Hepatic stellate cell (primary cell): ENCODE data around the gene PARVA.
A peak's percentile ranks its signal among the peaks of the same experiment; 100 is the strongest.
"Not testable (repeated sequence)": the region's sequence is repeated elsewhere in the genome, so short reads cannot be mapped to it uniquely, and the experiment has no call there.

Experiments used
- DNase-seq: peaks from one replicate; pipeline ENCODE4 v3.0.0; 2011; ENCODE audit warnings: low spot score

Gene PARVA

DNA sequence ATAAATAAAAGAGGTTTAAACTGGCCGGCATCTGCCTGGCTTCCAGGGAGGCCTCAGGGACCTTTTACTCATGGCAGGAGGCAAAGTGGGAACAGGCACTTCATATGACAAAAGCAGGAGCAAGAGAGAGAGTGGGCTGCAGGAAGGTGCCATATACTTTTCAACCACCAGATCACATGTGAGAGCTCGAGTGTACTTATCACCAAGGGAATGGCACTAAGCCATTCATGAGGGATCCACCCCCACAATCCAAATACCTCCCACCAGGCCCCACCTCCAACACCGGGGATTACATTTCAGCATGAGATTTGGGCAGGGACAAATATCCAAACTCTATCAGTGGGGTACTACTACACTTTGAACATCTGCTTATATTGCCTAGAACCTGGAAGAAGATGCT, 126.5 kb downstream of the PARVA start:
- no peak for DNase-seq

DNA sequence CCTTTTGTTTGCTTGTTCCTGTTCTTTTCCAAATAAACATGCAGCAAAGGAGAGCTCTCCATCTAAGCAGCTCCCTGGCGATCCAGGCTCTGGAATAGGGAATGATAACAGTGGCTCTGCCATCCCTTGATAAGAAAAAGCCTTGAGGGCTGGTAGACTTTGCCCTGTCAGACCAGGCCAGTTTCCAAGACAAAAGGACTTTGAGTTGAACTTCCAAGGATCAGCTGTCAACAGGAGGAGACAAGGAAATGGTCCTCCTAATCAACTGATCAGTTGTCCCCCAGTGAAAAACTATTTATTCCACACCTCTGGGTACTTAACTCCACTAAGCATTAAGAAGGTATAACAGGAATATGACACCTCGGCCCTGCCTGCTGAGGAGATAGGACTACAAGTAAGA, 127.8 kb downstream of the PARVA start:
- DNase-seq, result no peak

DNA sequence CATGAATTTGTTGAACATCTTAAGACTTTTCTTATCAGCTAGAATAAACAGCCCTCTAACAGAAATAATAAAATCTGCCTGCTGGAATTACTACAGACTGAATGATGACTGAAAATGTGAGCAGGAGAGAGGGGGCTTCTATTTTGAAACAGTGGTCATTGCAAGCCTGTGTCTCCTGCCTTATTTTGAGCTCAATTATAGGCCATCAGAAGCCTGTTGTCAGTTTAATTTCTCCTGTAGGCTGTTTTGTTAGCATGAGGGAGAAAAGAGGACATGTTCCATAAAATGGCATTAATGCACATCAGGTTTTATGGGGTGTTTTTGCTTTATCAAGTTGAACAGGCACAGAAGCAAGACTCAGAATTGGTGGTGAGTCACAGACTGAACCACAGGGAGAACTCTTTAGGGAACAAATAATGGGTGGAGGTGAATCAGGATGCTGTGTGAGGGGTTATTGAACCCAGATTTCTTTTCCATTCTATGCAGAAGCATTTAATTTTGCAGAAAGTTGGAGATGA, 129.1 kb downstream of the PARVA start:
- DNase-seq, result peak; percentile 22

DNA sequence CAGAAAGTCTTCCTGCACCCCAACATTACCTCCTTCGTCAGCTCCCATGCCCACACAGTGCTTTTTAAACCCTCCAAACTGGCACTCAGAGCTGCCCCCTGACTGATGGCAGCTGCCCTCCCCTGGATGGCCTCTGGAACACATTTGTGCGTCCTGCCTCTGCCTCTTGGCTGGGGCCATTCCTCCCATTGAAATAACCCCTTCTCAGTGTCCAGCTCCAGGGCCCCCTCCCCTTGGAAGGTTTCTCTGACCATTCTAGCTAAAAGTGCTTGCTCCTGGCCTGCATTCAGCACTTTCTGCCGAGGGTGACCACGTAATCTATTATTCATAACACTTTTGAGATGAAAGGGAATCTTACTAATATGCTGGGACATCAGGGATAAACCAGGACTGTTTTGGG, 130.0 kb downstream of the PARVA start:
- DNase-seq, result no peak

DNA sequence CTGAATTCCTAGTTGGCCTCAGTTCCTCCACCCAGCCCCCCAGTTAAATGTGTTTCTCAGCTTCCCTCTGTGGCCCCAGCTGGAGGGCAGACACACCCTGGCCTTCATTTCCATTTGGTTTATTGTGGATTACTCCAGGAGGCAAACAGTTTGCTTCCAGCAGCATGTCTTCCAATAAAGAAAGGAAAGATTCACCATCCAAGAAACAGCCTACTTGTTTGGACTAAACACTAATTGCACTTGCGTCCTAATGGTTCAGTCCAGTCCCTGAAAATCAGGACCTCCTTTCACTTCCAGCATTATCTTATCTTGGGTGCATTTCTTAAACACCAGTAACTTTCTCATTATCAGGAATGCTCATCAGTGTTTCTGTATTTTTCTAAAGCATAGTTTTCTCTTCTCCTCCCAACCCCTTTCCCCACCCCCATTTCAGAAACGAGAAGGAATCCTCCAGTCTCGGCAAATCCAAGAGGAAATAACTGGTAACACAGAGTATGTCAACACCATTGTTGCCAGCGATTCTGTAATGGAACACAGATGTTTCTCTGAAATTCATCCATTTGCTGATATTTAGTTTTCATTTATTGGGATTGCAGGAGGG, 130.9 kb downstream of the PARVA start:
- peak; percentile 48 for DNase-seq

DNA sequence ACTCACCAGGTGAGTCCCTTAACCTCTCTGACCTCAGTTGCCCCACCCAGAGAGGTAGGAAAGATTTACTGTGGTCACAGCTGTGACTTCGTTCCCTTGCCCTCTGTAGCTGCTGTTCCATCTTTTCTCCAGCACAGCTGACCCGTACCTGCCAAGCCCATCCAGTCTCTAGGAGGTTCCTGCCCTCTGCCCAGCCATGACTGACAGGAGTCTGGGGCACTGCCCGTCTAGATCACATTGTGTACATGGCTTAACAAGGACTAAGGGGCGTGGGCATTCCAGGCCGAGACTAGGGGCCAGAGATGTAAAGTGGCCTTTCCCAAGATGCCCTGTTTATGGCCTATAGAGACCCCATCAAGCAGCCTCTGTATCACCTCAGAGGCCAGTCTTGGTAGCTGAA, 132.0 kb downstream of the PARVA start:
- no peak for DNase-seq

DNA sequence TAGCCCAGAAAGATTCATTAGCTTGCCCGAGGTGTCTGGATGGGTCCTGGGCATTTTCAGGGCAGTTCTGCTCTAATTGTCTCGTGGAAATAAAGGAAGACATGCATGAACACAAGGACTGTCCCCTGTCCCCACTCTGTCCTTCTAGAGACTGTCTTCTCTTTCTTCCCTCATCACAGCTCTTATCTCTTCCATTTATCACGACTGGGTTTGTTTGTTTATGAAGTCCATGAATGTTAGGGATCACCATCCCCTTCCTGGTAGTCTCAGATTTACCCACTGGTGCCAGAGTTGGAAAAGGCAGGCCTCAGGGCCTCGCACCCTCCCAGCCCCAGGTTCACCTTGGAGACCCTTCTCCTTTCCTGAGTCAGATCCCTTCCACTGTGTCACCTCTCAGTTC, 134.8 kb downstream of the PARVA start:
- DNase-seq, result no peak

DNA sequence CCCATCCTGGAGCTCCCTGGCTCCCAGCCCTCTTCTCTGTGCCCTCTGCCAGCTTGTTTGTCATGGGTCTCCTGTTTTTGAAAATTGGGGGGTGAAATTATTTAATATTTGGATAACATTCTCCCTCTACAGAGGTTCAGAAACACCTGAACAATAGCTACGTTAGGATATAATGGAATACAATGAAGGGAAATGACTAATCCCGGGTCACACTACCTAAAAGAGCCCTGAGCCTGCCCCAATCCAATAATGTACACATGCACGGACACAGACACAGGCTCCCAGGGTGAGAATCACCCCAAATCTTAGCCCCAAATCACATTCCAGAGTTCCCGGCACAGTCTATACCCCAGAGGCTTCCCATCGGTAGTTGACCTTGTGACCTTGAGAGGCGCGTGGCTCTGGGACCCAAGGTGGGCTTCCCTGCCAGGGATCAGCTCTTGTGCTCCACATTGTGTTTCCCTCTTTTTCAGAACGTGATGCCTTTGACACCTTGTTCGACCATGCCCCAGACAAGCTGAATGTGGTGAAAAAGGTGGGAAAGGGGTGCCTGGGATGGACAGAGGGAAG, 135.5 kb downstream of the PARVA start:
- no peak for DNase-seq

DNA sequence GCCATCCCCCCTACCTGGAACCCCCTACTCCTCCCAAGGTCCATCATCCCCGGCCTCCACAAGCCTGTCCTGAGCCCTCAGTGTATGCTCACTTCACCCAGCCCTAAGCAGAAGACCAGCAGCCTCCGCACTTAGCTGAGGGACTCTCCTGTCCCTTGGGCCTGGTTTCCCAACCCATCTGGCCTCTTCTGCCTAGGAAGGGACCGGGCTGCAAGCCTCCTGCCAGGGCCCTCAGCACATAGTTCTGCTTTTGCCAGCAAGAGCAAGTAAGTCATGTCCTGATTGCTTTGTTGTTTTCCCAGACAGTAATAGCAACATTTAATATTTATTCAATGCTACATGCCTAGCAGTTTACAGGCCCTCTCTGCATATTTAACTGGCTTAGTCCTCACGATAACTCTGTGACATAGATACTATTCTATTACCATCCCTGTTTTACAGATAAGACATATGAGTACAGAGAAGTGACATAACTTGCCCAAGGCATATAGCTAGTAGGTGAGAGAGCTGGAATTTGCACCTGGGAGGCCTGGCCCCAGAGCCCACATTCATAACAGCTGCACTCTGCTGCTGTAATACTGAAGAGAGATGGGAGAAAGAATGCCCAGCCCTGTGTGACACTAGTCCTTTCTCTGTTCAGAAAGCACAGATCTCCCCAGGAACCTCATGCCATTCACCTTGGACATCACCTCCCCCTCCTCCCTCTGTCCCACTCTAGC, 139.2 kb downstream of the PARVA start:
- no peak for DNase-seq

DNA sequence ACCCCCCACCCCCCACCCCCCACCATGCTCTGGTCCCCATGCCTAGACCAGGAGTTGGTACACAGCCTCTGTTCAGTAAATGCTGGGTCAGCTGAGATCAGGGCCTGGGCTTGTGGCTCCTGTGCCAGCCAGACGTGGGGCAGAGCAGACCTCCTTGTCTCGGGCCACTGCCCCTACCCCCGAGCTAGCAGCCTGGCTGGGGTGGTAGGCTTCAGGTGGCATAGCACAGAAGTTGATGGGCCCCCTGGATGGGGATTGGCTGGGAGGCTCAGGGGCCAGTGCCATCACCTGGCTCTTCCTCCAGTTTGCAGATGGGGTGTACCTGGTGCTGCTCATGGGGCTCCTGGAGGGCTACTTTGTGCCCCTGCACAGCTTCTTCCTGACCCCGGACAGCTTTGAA, 139.9 kb downstream of the PARVA start:
- DNase-seq, result no peak

DNA sequence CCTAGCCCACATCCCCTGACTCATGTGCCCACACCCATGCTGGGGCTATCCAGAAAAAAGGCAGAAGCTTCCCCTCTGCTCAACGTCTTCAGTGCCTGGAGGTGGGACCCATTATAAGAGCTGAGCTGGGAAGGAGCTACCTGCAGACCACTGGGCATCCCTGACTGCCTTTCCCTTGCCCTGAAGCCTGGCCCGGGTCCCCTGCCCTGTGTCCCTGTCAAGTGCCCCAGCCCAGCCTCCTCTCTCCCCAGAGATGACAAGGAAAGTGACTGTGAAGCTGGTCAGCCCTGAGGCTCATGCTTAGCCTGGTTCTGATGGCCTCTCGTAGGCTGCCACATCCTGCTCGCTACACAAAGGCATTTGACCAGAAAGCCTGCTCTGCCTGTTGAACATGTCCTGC, 140.4 kb downstream of the PARVA start:
- DNase-seq, result no peak

DNA sequence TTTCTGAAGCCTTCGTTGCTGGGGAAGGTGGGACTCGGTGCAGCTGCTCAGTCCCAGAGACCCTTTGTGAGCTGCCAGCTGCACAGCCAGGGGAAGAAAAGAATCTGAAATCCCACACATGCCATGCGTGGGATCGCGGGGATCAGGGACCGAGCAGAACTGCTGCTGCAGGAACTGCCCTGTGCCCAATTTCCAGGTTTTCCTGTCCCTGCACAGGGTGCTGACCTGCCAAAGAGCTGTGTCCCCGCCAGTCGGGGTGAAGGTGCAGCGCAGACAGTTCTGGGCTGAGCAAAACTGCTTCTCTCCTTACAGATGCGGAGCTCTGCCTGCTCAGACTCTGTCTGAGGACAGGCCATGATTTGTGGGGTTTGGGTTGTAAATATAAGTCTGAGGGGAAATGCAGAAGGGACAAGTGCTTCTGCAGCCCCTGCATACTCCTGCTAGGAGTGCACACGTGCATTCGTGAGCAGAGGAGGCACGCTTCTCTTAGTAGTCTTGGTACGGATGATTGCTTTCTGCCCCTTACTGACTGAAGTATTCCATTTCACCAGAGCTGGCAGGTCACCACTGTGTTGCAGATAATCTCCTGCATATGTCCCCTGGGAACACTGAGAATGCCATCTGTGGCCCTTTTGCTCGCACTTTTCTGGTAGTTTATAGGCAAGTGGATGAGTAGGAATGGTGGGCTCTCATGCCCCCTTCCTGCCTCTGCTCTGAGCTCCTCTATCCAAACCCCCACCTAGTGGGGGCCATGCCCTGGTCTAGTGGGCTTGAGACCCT, 141.4 kb downstream of the PARVA start:
- DNase-seq, result no peak

DNA sequence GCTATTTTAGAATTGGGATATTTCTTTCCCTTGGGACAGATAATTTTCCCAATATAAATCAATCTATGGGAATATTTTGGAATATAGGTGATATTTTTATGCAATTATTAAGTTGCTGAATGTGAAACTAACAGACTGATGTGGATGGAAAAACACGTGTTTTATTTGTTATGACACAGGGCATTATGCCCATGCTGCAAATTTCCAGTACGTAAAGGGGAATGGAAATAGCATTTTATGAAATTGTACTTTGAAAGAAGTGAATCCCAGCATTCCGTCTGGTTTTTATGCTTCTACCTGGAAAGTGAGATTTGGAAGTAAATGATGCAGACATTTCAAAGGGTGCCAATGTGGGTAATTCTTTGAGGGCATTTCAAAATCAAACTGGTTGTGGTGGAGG, 142.7 kb downstream of the PARVA start:
- no peak for DNase-seq

DNA sequence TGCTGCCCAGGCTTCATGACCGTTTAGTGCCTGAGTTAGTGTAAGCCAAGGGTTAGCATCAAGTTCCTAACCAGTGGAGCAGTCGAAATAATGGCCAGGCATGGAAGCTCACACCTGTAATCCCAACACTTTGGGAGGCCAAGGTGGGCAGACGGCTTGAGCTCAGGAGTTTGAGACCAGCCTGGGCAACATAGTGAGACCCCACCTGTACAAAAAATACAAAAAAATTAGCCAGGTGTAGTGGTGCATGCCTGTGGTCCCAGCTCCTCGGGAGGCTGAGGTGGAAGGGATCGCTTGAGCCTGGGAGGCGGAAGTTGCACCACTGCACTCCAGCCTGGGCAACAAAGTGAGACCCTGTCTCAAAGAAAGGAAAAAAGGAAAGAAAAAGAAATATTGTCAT, 143.2 kb downstream of the PARVA start:
- not testable (repeated sequence) for DNase-seq

DNA sequence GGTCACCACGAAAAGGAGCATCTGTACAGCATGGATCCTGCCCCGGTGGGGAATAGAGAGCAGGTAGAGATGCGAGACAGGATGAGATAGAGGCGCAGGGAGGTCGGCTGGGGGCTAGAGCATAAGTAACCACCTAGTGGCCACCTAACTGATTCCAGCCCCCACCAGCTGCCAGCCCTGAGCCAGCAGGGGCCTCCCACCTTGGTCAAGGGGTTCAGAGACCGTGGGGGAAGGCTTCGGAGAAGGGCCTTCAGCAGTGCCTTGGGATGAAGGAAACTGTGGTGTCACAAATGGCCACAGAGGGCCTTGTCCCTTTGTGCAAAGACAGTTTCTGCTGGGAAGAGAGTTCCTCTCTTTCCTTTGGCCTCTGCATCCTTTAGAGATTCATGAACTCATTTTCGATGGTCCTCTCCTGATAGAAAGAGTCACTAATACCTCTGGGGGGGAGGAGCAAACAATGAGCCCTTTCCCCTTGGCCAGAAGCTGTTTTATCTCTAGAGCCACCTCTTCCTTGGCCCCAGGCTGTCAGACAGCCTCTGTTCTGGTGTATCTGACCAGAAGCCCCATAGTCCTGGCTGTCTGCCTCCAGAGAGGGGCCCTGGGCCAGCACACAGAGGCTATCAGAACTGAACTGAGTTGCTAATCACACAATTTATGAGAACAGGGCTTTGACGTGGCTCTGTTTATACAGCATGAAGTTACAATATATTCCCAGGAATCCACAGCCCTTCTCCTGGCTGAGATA, 146.0 kb downstream of the PARVA start:
- no peak for DNase-seq

DNA sequence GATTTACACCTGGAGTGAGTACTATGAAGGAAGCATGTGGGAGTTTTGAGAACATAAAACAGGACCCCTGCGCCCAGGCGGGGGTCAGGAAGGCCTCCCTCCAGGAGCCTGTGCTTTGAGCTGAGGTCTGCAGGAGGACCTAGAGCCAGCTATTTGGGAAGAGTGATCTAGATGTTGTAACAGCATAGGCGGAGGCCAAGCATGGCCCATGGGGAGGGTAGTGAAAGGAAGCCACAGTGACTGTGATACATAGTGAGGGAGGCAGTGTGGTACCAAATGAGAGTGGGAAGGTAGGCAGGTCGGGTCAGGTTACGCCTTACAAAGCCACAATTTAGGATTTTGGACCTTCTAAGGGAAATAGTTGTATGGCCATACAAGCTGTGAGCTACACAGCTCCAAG, 147.5 kb downstream of the PARVA start:
- DNase-seq, result no peak

DNA sequence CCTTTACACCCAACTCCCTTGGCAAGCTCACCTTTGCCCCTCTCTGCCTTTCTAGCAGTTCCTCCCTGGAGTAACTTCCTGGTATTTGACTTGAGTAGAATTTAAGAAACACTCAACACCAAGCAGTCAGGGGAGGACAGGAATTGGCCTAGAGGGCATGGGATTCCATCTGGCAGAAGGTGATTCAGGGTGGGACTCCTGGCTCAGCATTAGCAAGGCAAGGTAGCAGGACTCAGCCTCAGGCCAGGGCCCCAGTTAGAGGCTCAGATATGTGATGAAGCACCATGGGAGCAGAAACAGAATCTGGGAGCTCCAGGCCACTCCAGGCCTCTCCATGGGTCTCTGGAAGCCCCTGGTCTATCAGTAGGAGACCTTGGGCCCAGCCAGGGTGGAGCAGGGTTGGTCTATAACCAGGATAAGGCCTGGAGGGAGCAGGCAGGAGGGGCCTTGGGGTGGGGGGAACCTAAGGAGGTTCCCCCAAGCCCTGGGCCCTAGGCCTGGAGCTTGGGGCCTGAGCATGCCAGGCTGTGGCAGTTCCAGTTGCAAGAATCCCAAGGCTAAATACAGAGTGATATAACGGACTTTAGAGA, 148.2 kb downstream of the PARVA start:
- no peak for DNase-seq

DNA sequence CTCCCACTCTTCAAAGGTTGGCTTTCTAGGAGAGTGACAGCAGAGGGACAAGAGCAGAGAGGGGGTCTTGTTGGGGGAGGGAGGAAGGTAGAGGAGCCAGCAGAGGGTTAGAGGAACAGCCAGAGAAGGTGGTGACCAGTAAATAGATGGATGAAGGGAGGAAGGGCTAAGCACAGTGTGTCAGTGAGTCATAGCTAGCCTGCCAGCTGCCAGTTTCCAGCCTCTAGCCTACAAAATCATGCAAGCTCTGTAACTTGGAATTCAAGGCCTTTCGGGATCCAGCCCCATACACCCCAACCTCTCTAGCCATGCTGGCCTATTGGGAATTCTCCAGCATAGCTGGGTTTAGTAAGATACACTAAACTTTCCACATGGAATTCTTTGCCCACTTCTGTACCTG, 149.4 kb downstream of the PARVA start:
- DNase-seq, result peak; percentile 64

DNA sequence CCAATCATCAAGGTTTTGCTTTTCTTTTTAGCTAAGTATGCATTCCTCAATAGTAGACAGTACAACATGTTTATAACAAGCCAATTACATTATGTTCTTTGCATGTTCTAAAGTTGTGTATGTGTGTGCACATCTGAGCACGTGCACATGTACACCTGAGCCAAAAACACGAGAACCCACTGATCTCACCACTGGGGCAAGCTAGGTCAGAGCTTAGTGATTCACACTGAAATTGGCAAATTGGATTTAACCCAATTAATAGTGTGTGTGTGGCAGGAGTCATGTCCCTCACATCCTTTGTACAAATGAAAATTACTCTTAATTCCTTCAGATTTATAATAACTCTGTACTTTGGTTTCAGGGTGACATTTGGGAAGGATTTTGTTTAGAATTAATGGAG, 151.1 kb downstream of the PARVA start:
- no peak for DNase-seq

DNA sequence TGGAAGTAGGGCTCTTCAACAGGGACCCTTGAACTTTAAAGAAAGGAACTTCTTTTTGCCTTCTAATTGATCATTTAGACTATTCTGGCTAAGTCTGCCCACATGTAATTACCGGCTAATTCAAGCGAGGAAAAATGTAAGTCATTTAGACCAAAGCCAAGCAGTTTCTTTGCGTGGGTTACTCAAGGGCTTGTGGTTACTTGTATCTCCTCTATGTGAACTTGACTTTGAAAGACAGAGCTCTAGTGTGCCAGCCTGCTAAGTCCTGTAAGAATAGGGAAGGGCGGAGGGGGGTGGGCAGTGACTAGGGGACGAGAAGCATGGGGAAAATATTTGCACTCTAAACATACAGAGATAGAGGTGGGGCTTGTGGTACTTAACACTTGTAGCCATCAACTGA, 151.7 kb downstream of the PARVA start:
- DNase-seq, result no peak

DNA sequence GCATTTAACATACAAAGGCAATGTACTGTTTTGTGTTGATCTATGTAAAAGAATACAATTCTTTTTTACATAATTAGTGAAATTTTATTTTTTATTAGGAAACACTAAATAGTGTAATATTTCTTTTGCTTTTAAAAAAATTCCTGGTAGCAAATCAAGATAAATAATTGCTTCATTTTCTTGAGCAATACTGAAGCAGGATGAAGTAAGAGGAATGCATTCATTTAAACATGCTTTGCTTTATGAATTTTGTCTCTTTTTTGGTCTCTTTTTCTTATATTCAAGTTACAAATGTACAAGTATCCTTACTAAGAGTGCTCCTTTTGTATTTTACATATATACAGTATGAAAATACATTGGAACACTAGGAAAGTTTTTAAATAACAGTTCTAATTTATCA, 152.4 kb downstream of the PARVA start:
- no peak for DNase-seq

DNA sequence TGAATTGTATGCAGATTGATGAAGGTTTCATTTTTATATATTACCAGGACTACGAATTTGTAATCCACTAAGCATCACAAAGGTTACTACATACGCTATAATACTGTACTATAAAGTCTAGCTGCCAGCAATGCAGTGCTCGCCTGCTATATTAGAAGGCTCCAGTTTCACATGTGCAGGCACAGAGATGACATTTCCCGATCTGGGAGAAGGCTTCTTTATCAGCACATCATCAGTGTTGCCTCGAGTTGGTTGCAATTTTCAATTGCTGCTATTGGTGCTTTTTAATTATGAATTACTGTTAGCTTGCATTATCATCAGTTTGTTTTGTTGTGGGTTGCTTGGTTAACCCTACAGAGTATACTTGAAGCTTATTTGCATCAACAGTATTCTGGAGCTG, 153.6 kb downstream of the PARVA start:
- DNase-seq, result no peak
